GM10847 (cell line): ENCODE data around the gene OSCP1.

ENCODE experiments used
- POLR2A ChIP-seq: IDR thresholded peaks from 2 replicates; pipeline ENCODE4 v1.6.1; 2011; ENCODE audit not compliant: insufficient read length; ENCODE audit errors: extremely low read depth

OSCP1 gene

GRCh38 chr1:36433102-36433501, 17.1 kb downstream of the OSCP1 start:
- no peak for TF ChIP-seq POLR2A

- no peak for TF ChIP-seq POLR2A
These were observed 17.6 kb downstream of the OSCP1 start for GRCh38 chr1:36432616-36433015.

GRCh38 chr1:36425791-36426190, 24.5 kb downstream of the OSCP1 start:
- no peak for TF ChIP-seq POLR2A

GRCh38 chr1:36421649-36422048, 28.6 kb downstream of the OSCP1 start:
- TF ChIP-seq POLR2A: no peak

- TF ChIP-seq POLR2A: no peak
These were observed 29.4 kb downstream of the OSCP1 start for GRCh38 chr1:36420836-36421317.

GRCh38 chr1:36420409-36420808, 29.8 kb downstream of the OSCP1 start:
- TF ChIP-seq POLR2A: no peak

GRCh38 chr1:36419569-36419968, 30.7 kb downstream of the OSCP1 start:
- no peak for TF ChIP-seq POLR2A

GRCh38 chr1:36419140-36419539, 31.1 kb downstream of the OSCP1 start:
- TF ChIP-seq POLR2A: no peak

GRCh38 chr1:36417931-36418330, 32.3 kb downstream of the OSCP1 start:
- TF ChIP-seq POLR2A: no peak

- TF ChIP-seq POLR2A: no peak
These were observed 34.5 kb downstream of the OSCP1 start for GRCh38 chr1:36415661-36416326.

- TF ChIP-seq POLR2A: no peak
These were observed 35.9 kb downstream of the OSCP1 start for GRCh38 chr1:36414384-36414783.

- no peak for TF ChIP-seq POLR2A
These were observed 38.3 kb downstream of the OSCP1 start for GRCh38 chr1:36411674-36412648.

- TF ChIP-seq POLR2A: no peak
These were observed 41.8 kb downstream of the OSCP1 start for GRCh38 chr1:36408479-36408878.

GRCh38 chr1:36406440-36406839, 43.8 kb downstream of the OSCP1 start:
- TF ChIP-seq POLR2A: no peak

GRCh38 chr1:36402504-36402890, 47.8 kb downstream of the OSCP1 start:
- TF ChIP-seq POLR2A: no peak
